HG03103 (cell line): ENCODE results near the gene KRTAP10-8.
"Not testable (repeated sequence)": the region's sequence is repeated elsewhere in the genome, so short reads cannot be mapped to it uniquely, and the experiment has no call there.

Experiments
- ATAC-seq: cut with Tn5 transposase; IDR thresholded peaks from one replicate; pipeline ENCODE4 v1.9.1; 2021; ENCODE audit warnings: low read depth; ENCODE audit not compliant: unreplicated experiment

Gene KRTAP10-8

DNA sequence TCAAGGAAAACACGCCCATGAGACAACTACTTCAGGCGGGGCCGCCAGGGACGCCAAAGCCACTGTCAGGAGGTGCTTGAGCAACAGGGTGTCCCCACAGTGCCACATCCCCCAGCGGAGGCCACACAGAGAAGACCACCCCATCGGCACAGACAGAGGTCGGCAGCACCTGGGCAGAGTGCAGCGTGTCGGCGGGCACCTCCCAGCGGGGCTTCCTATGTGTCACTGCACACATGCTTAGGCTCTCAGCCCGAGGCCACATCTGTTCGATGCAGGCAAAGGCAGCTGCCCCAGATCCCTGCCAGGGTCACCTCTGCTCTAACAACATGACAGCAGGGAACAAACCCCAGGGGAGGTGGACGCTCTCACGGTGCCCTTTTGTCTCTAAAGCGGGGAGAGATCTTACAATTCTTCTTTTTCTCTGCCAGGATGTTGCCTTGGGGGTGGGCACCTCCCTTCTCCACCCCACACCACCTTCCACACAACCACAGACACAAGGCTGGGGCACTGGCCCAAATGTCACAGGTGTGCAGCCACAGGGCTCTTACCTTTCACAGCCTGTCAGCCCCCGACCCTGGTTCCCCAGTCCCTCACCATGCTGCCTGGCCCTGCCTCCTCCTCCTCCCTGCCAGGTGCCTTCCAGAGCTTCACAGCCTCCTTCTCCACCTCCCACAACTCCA, 4.2 kb downstream of the KRTAP10-8 start:
- ATAC-seq: no peak

DNA sequence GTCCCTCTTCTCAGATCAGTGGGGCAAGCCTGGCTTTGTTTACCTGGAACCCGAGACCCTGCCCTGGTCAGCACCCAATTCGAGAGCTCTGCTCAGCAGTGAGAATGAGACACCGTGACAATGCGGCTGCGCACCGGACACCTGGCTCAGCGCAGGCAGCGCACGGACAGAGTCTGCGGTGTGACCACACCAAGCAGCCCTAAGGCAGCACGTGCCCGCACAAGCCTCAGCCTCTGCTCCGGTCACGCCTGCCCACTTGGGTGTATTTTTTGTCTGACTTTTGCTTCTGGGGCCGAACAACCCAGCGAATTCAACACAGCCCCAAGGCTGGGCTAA, 4.7 kb downstream of the KRTAP10-8 start:
- ATAC-seq: no peak

DNA sequence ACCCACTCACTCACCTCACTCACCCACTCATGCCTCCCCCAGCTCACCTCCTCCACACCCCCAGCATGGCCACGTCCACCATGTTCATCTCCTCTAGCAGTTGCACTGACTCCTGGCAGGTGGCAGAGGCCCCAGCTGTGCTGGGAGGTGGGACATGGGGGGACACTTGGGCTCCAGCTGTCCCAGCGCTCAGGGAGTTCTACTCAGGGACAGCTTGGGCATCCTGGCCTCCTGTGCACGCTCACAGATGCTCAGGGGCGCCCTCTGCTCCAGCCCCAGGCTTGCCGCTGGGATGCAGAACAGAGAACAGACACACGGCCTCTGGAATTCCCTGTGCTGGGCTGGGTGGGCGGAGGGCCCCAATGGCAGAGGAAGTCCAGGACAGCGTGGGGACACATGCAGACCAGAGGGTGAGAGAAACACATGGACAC, 5.2 kb downstream of the KRTAP10-8 start:
- no peak for ATAC-seq

DNA sequence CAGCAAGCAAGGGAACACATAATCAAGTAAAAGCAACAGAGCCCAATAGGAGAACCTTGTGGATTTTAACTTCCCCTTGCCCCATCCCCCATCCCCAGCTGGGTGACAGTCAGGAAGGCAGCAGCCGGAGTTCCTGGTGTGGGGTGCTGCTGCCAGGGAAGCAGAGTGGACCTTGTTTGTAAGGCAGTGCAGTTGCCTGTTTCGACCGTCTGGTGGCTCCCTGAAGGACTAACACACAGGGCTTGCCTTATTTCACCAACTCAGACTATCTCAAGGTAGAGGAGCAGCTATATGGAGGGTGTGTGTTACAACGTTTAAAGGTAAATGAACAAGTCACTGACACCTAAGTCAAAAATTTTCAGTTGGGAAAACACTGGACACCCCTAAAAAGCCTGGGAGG, 6.6 kb downstream of the KRTAP10-8 start:
- no peak for ATAC-seq

DNA sequence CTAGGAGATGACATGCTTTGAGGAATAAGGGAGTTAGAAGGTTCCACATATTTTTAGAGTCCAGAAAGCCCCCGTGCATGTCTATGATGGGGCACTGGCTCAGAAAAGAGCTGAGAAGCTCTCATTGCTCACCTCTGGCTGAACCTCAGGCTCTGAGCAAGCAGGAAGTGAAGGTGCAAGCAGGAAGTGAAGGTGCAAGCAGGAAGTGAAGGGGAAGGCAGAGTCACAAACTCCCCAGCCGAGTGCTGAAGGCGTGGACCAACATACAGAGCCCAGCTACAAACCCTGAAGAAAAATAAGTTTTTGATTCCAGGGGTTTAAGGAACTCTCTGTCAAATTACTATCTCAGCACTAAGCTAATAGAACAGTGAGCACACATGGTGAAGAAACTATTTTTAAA, 7.0 kb downstream of the KRTAP10-8 start:
- no peak for ATAC-seq

DNA sequence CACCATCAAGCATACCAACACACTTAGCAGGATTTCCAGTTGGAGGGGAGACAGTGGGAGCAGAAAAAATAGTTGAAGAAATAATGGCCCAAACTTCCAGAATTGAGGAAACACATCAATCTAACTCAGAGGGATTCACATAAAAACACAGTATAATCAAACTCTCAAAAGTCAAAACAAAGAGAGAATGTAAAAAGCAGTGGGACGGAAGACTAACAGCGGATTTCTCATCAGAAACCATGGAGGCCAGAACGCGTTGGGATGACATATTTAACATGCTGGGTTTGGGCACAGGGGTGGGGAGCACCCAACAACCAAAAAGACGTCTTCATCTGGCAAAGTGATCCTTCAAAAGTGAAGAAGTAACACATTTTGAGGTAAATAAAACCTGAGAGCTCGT, 8.0 kb downstream of the KRTAP10-8 start:
- no peak for ATAC-seq

DNA sequence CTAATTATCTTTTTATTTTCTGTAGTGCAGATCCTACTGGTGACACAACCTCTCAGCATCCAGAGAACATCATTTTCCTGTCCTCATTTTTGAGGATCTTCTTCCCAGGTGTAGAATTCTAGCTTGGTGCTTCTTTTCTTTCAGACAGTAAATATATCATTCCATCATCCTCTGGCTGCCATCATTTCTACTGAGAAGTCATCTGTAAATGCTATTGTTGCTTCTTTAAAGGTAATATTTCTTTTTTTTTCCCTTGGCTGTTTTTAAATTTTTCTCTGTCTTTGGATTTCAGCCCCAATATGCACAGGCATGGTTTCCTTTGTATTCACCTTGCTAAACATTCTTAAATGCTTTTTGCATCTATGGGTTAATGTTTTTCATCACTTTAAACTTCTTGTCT, 11.7 kb downstream of the KRTAP10-8 start:
- ATAC-seq: no peak

DNA sequence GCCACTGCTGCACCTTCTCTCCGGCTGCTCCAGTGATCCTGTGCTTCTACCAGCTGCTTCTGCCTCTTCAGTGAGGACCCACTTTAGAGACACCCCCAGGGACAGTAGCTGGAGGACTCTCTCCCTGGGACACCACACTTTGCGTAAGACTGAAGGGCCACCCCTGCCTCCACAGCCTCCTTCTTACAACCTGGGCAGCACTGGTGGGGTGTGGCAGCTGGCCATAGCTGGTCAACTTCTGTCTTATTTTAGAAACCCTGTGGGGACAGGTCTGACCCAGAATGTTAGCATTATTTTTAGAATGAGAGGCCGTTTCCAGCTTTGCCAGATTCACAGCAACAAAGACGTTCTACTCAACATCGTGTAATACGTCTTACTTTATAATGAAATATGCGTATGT, 13.9 kb downstream of the KRTAP10-8 start:
- no peak for ATAC-seq

GRCh38 chr21:44626262-44626661, 14.4 kb downstream of the KRTAP10-8 start:
- ATAC-seq: no peak

DNA sequence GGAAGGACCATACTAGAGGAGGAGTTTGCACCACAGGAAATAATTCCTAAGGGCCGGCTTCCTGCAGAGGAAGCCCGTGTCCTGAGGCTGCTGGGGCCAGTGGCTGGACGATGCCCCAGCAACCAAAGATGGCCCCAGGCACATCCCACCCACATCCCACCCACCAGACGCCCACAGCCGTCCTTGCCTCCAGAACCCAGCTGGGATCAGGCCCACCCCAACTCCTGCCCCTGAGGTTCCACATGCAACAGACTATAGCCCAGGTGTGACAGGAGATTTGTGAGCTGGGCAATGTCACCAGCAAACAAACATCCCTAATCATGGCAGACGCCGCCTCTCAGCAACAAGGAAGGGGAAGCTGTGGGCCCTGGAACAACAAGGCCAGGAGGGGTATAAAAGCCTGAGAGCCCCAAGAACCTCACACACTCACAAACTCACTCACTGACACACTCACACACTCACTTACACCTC, 14.8 kb downstream of the KRTAP10-8 start, which contains the start of gene KRTAP10-9:
KRTAP10-9 (plus strand) TSS at position 421 of the 471 bp plus-strand sequence. CDS start 79 bp downstream, outside the sequence.
- no peak for ATAC-seq

GRCh38 chr21:44627181-44627822, 15.4 kb downstream of the KRTAP10-8 start:
- ATAC-seq: not testable (repeated sequence)

DNA sequence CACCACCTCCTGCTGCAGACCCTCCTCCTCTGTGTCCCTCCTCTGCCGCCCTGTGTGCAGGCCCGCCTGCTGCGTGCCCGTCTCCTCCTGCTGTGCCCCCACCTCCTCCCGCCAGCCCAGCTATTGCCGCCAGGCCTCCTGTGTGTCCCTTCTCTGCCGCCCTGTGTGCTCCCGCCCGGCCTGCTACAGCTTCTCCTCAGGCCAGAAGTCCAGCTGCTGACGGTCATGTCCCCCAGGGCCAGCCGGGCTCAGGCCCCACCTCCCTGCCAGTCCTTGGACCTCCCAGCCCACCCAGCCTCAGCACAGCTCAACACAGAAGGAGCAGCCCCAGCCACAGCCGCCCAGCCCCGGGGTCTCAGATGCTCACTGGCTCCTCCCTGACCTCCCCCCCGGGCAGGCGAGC, 16.0 kb downstream of the KRTAP10-8 start:
- ATAC-seq: not testable (repeated sequence)

DNA sequence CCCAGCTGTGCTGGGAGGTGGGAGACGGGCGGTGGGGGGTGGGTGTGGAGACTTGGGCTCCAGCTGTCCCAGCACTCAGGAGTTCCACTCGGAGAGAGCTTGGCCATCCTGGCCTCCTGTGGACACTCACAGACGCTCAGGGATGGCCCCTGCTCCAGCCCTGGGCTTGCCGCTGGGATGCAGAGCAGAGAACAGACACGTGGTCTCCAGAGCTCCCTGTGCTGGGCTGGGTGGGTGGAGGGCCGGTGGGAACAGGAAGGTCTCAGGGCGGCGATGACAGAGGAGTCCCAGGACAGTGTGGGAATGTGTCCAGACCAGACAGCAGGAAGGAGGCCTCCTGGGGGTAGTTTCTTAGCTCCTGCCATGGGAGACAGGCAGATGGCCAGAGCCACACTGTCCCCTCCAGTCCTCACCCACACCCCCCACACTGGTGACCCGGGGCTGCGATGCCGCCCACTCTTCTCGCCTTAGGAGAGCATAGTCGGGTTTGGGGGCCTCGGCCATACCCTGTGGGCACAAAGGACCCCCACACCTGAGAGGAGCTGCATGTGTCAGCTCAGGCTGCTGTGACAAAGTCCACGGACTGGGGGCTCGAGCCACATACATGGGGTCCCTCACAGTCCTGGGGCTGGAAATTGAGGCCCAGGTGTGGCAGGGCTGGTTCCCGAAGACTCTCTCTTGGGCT, 17.0 kb downstream of the KRTAP10-8 start:
- ATAC-seq: no peak

- ATAC-seq: no peak
Observed at GRCh38 chr21:44630440-44630839, 18.6 kb downstream of the KRTAP10-8 start.

DNA sequence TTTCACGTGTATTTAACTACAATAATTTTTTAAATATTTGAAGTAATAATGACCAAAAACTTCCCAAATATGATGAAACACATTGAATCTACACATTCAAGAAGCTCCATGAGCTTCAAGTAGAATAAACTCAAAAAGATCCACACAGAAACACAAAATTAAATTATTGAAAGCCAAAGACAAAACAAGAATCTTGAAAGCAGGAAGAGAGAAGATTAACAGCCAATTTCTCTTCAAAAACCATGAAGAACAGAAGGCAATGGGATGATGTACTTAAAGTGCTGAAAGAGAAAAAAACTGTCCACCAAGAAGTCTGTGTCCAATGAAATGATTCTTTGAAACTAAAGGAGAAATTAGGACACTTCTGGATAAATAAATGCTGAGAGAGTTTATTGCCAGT, 20.2 kb downstream of the KRTAP10-8 start:
- ATAC-seq: no peak

GRCh38 chr21:44636209-44637017, 24.5 kb downstream of the KRTAP10-8 start:
- ATAC-seq: no peak

DNA sequence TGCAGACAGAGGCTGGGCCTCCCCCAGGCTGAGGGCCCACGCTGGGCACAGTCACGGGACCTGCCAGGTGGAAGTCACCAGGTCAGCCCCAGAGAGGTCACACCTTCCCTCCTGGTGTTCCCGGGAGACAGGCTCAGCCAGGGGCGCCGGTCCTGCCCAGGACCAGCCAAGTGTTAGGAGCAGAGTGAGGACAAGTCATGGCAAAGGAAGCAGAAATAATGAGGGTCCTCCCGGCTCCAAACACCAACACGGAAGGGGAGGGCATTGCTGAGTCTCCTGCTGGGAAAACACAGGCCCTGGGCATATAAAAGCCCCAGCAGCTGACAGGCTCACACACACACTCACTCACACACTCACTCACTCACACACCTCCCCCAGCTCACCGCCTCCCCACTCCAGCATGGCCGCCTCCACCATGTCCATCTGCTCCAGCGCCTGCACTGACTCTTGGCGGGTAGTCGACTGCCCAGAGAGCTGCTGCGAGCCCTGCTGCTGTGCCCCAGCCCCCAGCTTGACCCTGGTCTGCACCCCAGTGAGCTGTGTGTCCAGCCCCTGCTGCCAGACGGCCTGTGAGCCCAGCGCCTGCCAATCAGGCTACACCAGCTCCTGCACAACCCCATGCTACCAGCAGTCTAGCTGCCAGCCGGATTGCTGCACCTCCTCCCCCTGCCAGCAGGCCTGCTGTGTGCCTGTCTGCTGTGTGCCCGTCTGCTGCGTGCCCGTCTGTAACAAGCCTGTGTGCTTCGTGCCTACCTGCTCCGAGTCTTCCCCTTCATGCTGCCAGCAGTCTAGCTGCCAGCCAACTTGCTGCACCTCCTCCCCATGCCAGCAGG, 25.4 kb downstream of the KRTAP10-8 start, which contains the start of gene KRTAP10-10:
KRTAP10-10 (plus strand) TSS at position 339 of the 833 bp plus-strand sequence; CDS start at position 401, 62 bp downstream.
- ATAC-seq: no peak

DNA sequence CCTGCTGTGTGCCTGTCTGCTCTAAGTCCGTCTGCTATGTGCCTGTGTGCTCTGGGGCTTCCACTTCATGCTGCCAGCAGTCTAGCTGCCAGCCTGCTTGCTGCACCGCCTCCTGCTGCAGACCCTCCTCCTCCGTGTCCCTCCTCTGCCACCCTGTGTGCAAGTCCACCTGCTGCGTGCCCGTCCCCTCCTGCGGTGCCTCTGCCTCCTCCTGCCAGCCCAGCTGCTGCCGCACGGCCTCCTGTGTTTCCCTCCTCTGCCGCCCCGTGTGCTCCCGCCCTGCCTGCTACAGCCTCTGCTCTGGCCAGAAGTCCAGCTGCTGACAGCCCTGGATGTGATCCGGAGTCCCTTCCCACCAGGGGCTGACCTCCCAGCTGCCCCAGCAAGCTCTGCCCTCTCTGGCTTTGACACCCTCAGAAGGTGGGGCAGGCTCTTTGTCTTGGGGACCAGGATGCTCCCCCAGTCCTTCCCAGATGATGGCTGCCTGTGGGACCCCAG, 26.0 kb downstream of the KRTAP10-8 start:
- ATAC-seq: not testable (repeated sequence)

DNA sequence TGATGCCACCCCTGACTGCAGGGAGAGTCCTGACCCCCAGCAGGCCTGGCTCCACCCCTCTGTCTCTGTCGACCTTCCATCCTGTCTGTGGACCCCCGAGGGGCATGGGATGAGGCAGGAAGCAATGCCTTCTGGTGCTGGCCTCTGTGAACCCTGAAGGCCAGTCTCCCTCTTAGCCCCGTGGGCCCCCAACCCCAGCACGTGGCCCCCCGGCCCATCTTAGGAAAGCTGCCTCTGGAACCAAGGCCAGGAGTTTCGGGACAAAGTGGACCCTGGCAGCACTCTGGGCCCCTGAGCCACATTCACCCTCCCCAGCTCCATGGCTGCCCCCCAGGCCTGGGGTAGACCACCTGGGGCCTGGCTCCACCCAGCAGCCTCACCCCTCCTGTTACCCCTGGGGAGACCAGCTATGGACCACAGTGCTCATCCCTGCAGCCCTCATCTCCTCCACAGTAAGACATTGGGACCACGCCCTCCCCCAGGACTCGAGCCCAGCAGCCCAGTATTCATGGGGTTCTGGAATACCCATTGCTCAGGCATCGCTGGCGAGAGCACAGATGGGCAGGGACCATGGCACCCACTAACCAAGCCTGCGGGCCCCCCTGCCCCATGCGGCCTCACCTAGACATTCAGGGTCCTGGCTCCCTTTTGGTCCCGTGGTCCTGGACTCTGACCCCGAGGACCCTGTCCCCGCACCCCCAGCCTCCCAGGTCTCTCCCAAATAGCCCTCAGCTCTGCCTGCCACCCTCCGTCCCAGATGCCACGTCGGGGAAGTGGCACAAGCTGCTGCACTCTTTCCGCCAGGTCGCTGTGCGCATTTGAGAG, 26.8 kb downstream of the KRTAP10-8 start:
- not testable (repeated sequence) for ATAC-seq
